GM13976 (cell line): ENCODE results near the gene UPP1.

Experiments
- DNase-seq: peaks from one replicate; pipeline ENCODE4 v3.0.0; 2012; ENCODE audit warnings: low spot score
- CTCF ChIP-seq: IDR thresholded peaks from 2 replicates; pipeline ENCODE4 v1.5.1; 2012; ENCODE audit warnings: borderline replicate concordance, mild to moderate bottlenecking; ENCODE audit not compliant: insufficient read depth; ENCODE audit errors: extremely low read depth, missing control alignments, control extremely low read depth
- in situ Hi-C: fragments of 300-500 bp; cut with MboI; formaldehyde crosslinking; loops from one replicate; pipeline ENCODE4 v1.12.0; 2022; ENCODE audit warnings: low sequenced_read_pairs, mixed read lengths, inconsistent platforms; ENCODE audit not compliant: unreplicated experiment

The UPP1 gene

GRCh38 chr7:48091506-48092433 is 2.7 kb downstream of the UPP1 start:
- DNase-seq: no peak
- no peak for TF ChIP-seq CTCF
- in situ Hi-C loops: loop anchor here (5.0 to 25.0 kb wide), 2 partner anchors 99 to 171 kb away; no protein-coding TSS in a partner anchor

- no peak for DNase-seq
- in situ Hi-C loops: loop anchor here (5.0 to 25.0 kb wide), 2 partner anchors 103 to 167 kb away; no protein-coding TSS in a partner anchor
Observed at GRCh38 chr7:48094861-48095293, 5.8 kb downstream of the UPP1 start.

GRCh38 chr7:48096273-48096672 is 7.2 kb downstream of the UPP1 start:
- DNase-seq: no peak
- TF ChIP-seq CTCF: no peak
- in situ Hi-C loops: loop anchor here (25.0 kb wide), 1 partner anchor 166 kb away; no protein-coding TSS in a partner anchor

More at GRCh38 chr7:48094861-48095293, 5.8 kb downstream of the UPP1 start:
- no peak for TF ChIP-seq CTCF

GRCh38 chr7:48097521-48098231 is 8.6 kb downstream of the UPP1 start:
- in situ Hi-C loops: loop anchor here (25.0 kb wide), 1 partner anchor 165 kb away; no protein-coding TSS in a partner anchor
- TF ChIP-seq CTCF: no peak
- DNase-seq: no peak

- no peak for TF ChIP-seq CTCF
- in situ Hi-C loops: loop anchor here (25.0 kb wide), 1 partner anchor 163 kb away; no protein-coding TSS in a partner anchor
- DNase-seq: no peak
Observed at GRCh38 chr7:48098846-48099245, 9.8 kb downstream of the UPP1 start.

- no peak for DNase-seq
- in situ Hi-C loops: loop anchor here (25.0 kb wide), 2 partner anchors 113 to 163 kb away; no protein-coding TSS in a partner anchor
- no peak for TF ChIP-seq CTCF
Observed at GRCh38 chr7:48099781-48100180, 10.7 kb downstream of the UPP1 start.
